K562 (cell line): ENCODE data around the gene FANCC. TPM values are rescaled to one million over a fixed set of nuclear protein-coding genes. Genes with fewer than 3 reads are reported as not detected.

Source experiments
- ATAC-seq: fragments of 200-7000 bp; cut with Tn5 transposase; 3 replicates; pipeline ENCODE4 v1.9.1; 2020; ENCODE audit warnings: moderate library complexity
- BruUV-seq: library from RNA; stranded (reverse); fragments of 400-500 nt; replicated peaks from 2 replicates; lab custom pipeline; 2021; lab: Mats Ljungman, UMichigan
- CTCF ChIA-PET: fragments of 300-600 bp; formaldehyde crosslinking; extraction: SDS; loops from one replicate; lab custom pipeline; 2021; ENCODE audit warnings: low intra/inter-chr PET ratio; lab: Yijun Ruan, JAX
- POLR2A ChIA-PET: fragments of 300-600, 350-650 bp; sonication (Branson Sonifier 250); formaldehyde crosslinking; extraction: SDS; loops from one replicate; lab custom pipeline; 2021; ENCODE audit warnings: antibody characterized with exemption, inconsistent platforms; lab: Yijun Ruan, JAX
- DNase-seq, 4 experiments: peaks; one replicate each; pipeline versions ENCODE4 v3.0.0 to v3.0.0-alpha.2; 2011 to 2018; ENCODE audit warnings: low spot score in 3 of 4, mixed read lengths in 3 of 4; ENCODE audit errors: extremely low read depth in 1 of 4
- FAIRE-seq: peaks from 2 replicates; lab custom pipeline; 2011; peaks lifted over from hg19 to GRCh38; lab: Jason Lieb, UNC
- H2AFZ ChIP-seq: 2 replicates; pipeline ENCODE4 v1.6.0; 2011; ENCODE audit warnings: low read depth, low read length, control low read depth, inconsistent platforms
- H3K27ac ChIP-seq: fragments of 200-600 bp; 3 replicates; pipeline ENCODE4 v1.8.0; 2011; ENCODE audit warnings: low read depth, mild to moderate bottlenecking, control low read depth, inconsistent platforms, low read length, moderate library complexity, mixed read lengths; ENCODE audit errors: extremely low read depth
- H3K27me3 ChIP-seq, 2 experiments: fragments of 300-600 bp in 1 of 2; 2 replicates in 1 of 2; 3 replicates in 1 of 2; pipeline versions ENCODE4 v1.6.0 to v1.8.0; 2011; ENCODE audit warnings: inconsistent platforms in 2 of 2, low read length in 2 of 2, mild to moderate bottlenecking in 1 of 2, mixed read lengths in 1 of 2, moderate library complexity in 1 of 2; ENCODE audit not compliant: control insufficient read depth in 2 of 2, insufficient read depth in 2 of 2
- H3K36me3 ChIP-seq: fragments of 300-600 bp; 3 replicates; pipeline ENCODE4 v1.8.0; 2011; ENCODE audit warnings: mild to moderate bottlenecking, low read length, inconsistent platforms; ENCODE audit not compliant: control insufficient read depth, insufficient read depth
- H3K4me1 ChIP-seq, 2 experiments: fragments of 200-600 bp in 1 of 2; replicated peaks in 1 of 2; 2 replicates in 1 of 2; 3 replicates in 1 of 2; pipeline versions ENCODE4 v1.5.1 to v1.8.0; 2011; ENCODE audit warnings: inconsistent platforms in 2 of 2, low read length in 2 of 2, mild to moderate bottlenecking in 1 of 2, mixed read lengths in 1 of 2, moderate library complexity in 1 of 2; ENCODE audit not compliant: control insufficient read depth in 2 of 2, insufficient read depth in 2 of 2
- H3K4me2 ChIP-seq: 2 replicates; pipeline ENCODE4 v1.6.1; 2011; ENCODE audit warnings: low read length, control low read depth, inconsistent platforms, mixed read lengths; ENCODE audit not compliant: insufficient read depth
- H3K4me3 ChIP-seq: fragments of 200-600 bp; sonication (generic), shearing (Covaris generic); 2 replicates; pipeline ENCODE4 v1.5.1; 2016; ENCODE audit warnings: control low read depth, inconsistent platforms
- H3K79me2 ChIP-seq: fragments of 200-600 bp; 3 replicates; pipeline ENCODE4 v1.8.0; 2011; ENCODE audit warnings: low read length, inconsistent platforms; ENCODE audit not compliant: control insufficient read depth, insufficient read depth
- H3K9ac ChIP-seq, 2 experiments: 2 replicates each; pipeline versions ENCODE4 v1.6.0 to v1.6.1; 2011; ENCODE audit warnings: low read depth in 2 of 2, low read length in 2 of 2, control low read depth in 1 of 2, inconsistent platforms in 1 of 2, mild to moderate bottlenecking in 1 of 2, mixed read lengths in 1 of 2; ENCODE audit not compliant: insufficient read depth in 1 of 2
- H3K9me1 ChIP-seq: one replicate; pipeline ENCODE4 v1.6.0; 2011; ENCODE audit warnings: inconsistent platforms, mild to moderate bottlenecking, low read length, moderate library complexity; ENCODE audit not compliant: control insufficient read depth, insufficient read depth
- H3K9me3 ChIP-seq: replicated peaks from 2 replicates; pipeline ENCODE4 v1.5.1; 2011; ENCODE audit warnings: low read depth, low read length, inconsistent platforms; ENCODE audit not compliant: control insufficient read depth, insufficient read depth
- H4K20me1 ChIP-seq: replicated peaks from 2 replicates; pipeline ENCODE4 v1.6.1; 2011; ENCODE audit warnings: low read length, inconsistent platforms, mixed read lengths; ENCODE audit not compliant: control insufficient read depth, insufficient read depth
- ARNT ChIP-seq, 2 experiments: fragments of 450-650 bp; IDR thresholded peaks; 2 replicates each; pipeline ENCODE4 v1.6.1; 2016; ENCODE audit warnings: mild to moderate bottlenecking in 1 of 2
- ATF3 ChIP-seq, 2 experiments: fragments of 450-650 bp in 1 of 2; sonication (generic) in 1 of 2; formaldehyde crosslinking in 1 of 2; IDR thresholded peaks in 1 of 2; conservative IDR thresholded peaks in 1 of 2; 2 replicates each; pipeline versions ENCODE4 v1.6.1 to v1.8.1; 2016 to 2023; ENCODE audit warnings: mild to moderate bottlenecking in 2 of 2, moderate library complexity in 2 of 2, inconsistent platforms in 1 of 2, missing genetic modification reagents in 1 of 2
- ATF7 ChIP-seq: fragments of 450-650 bp; IDR thresholded peaks from 2 replicates; pipeline ENCODE4 v1.7.1; 2014; ENCODE audit warnings: mild to moderate bottlenecking, moderate library complexity
- BHLHE40 ChIP-seq: IDR thresholded peaks from 2 replicates; pipeline ENCODE4 v1.6.1; 2011; ENCODE audit warnings: low read length, improper control_type of control experiment
- CEBPG ChIP-seq, 3 experiments: fragments of 200-800 bp in 1 of 3; sonication (Bioruptor generic) in 1 of 3; sonication (generic) in 1 of 3; formaldehyde crosslinking in 1 of 3; IDR thresholded peaks in 2 of 3; conservative IDR thresholded peaks in 1 of 3; 2 replicates each; pipeline versions ENCODE4 v1.6.1 to v1.8.0; 2016 to 2022; ENCODE audit warnings: missing compliant biosample characterization in 2 of 3, missing genetic modification characterization in 2 of 3, mild to moderate bottlenecking in 1 of 3, missing genetic modification reagents in 1 of 3
- CTBP1 ChIP-seq: fragments of 450-650 bp; IDR thresholded peaks from 2 replicates; pipeline ENCODE4 v1.6.1; 2016; ENCODE audit warnings: borderline replicate concordance
- CTCFL ChIP-seq: IDR thresholded peaks from 2 replicates; pipeline ENCODE4 v1.6.1; 2011; ENCODE audit warnings: borderline replicate concordance, low read depth, mild to moderate bottlenecking, moderate library complexity, low read length; ENCODE audit not compliant: insufficient read depth, poor library complexity, severe bottlenecking
- JUND ChIP-seq, 2 experiments: IDR thresholded peaks; 2 replicates in 1 of 2; 3 replicates in 1 of 2; pipeline ENCODE4 v1.6.1; 2011; ENCODE audit warnings: borderline replicate concordance in 2 of 2, low read depth in 2 of 2, low read length in 2 of 2, improper control_type of control experiment in 1 of 2, missing biosample characterization in 1 of 2, missing genetic modification characterization in 1 of 2, missing genetic modification reagents in 1 of 2
- PTTG1 ChIP-seq: fragments of 450-650 bp; IDR thresholded peaks from 2 replicates; pipeline ENCODE4 v1.6.1; 2016; ENCODE audit warnings: low read depth, mild to moderate bottlenecking, missing genetic modification characterization, missing compliant biosample characterization
- TEAD4 ChIP-seq, 2 experiments: sonication (generic) in 1 of 2; formaldehyde crosslinking in 1 of 2; IDR thresholded peaks; 2 replicates each; pipeline versions ENCODE4 v1.6.1 to v1.8.0; 2012 to 2022; ENCODE audit warnings: borderline replicate concordance in 1 of 2, inconsistent platforms in 1 of 2, low read length in 1 of 2, mild to moderate bottlenecking in 1 of 2, missing genetic modification reagents in 1 of 2
- ZNF311 ChIP-seq: fragments of 250-450 bp; sonication (Bioruptor Pico); IDR thresholded peaks from 2 replicates; pipeline ENCODE4 v1.4.0; 2020; ENCODE audit warnings: mild to moderate bottlenecking, moderate library complexity
- WGBS: fragments of 100-300 bp; shearing (Covaris generic); methylation state at CpG from one replicate; pipeline ENCODE4 v1.1.6; 2016; ENCODE audit warnings: low coverage, mixed read lengths; ENCODE audit not compliant: insufficient coverage; ENCODE audit errors: missing lambda C conversion rate; 5-methylcytosine and 5-hydroxymethylcytosine counted together
- in situ Hi-C: fragments of 300-500 bp; cut with MboI; formaldehyde crosslinking; loops from 4 replicates; pipeline ENCODE4 v1.15.0; 2018; ENCODE audit warnings: inconsistent platforms, mixed read lengths
- intact Hi-C: fragments of 100-400 bp; cut with micrococcal nuclease; formaldehyde crosslinking; loops from 2 replicates; pipeline ENCODE4 v1.14.2; 2022
- polyA plus RNA-seq, 8 experiments: library from polyadenylated mRNA; depleted of rRNA in 4 of 8; stranded (reverse) in 5 of 8; unstranded in 3 of 8; fragments of >200 nt; fragmentation: Nextera tagmentation in 2 of 8; fragmentation: Illumina TruSeq in 1 of 8; extraction: Ambion mirVana in 2 of 8; extraction: Trizol in 1 of 8; gene quantifications; 2 replicates each; pipeline versions ENCODE4 v1.2.1 to v1.2.3, GENCODE V29; 2011 to 2014; ENCODE audit warnings: inconsistent platforms in 1 of 8, missing spikeins in 1 of 8
- total RNA-seq, 7 experiments: library from RNA; depleted of rRNA in 6 of 7; stranded (reverse); fragments of >200 nt in 6 of 7; fragmentation: Illumina TruSeq in 2 of 7; extraction: Trizol in 2 of 7; gene quantifications; 2 replicates each; pipeline versions ENCODE4 v1.2.1 to v1.2.3, GENCODE V29; 2011 to 2021; ENCODE audit warnings: low replicate concordance in 1 of 7
- TF ChIP-seq, protein P1 (sequence below): fragments of 450-650 bp; formaldehyde crosslinking; IDR thresholded peaks from 2 replicates; pipeline ENCODE4 v1.4.0; 2022; ENCODE audit warnings: mild to moderate bottlenecking, moderate library complexity

The FANCC gene
- total and polyA plus RNA-seq, 9 of the 15 experiments (the other 6 are each of a cell fraction or from before 2014, with no cell fraction given), result 4.6 to 18.4 (median 14.2) TPM

- ChIA-PET CTCF (interaction anchor here (2.9 kb wide), 1 partner anchor 451 kb away, joined by 14 read pairs; no protein-coding TSS in a partner anchor), POLR2A (interaction anchor here (0.8 kb wide), 1 partner anchor 28 kb away, joined by 3 read pairs; no protein-coding TSS in a partner anchor)
- Histone ChIP-seq H3K4me2 (no peak overlapping the region), H3K4me1 (peaks cover 0 to 1% of the 10 kb centered on the region in 2 experiments; a peak in 1 of 5 replicates), H4K20me1 (no peaks in the 10 kb centered on the region), H3K27me3 (no peaks in the 10 kb centered on the region), H3K9me1 (no peaks in the 10 kb centered on the region), H3K4me3 (no peak overlapping the region), H3K27ac (no peak overlapping the region), H3K36me3 (no peaks in the 10 kb centered on the region), H3K79me2 (no peaks in the 10 kb centered on the region), H2AFZ (no peak overlapping the region), H3K9ac (no peak overlapping the region), H3K9me3 (no peaks in the 10 kb centered on the region)
- 51% methylated on average over 17 of the region's 17 CpGs for WGBS
- intact Hi-C loops (loop anchor here (5.0 kb wide), 1 partner anchor 135 kb away; no protein-coding TSS in a partner anchor), in situ Hi-C loops (no loop called here)
- ATAC-seq (no peak; the same call in 2 of the 3 replicates), DNase-seq (no peak), FAIRE-seq (no peak)
- BruUV-seq, result no TSS peak
- no peak for TF ChIP-seq PTTG1 (tag)
- TF ChIP-seq CTBP1, result peak; percentile 44; the same call in 1 of the 2 replicates
- TF ChIP-seq ARNT (IDR thresholded peaks at IDR 0.05), result no peak
- TF ChIP-seq TEAD4 (IDR thresholded peaks at IDR 0.05; ENCODE audit: low read length), result no peak
- no peak for TF ChIP-seq TEAD4 (CRISPR knock-in tag; IDR thresholded peaks at IDR 0.05; ENCODE audit: borderline replicate concordance)
- no peak for TF ChIP-seq CTCFL
- TF ChIP-seq ZNF311, result no peak
- peak; percentile 57; the same call in 1 of the 2 replicates for TF ChIP-seq ATF7
- TF ChIP-seq ATF3 (IDR thresholded peaks at IDR 0.05), result peak; percentile 69; the same call in 1 of the 2 replicates
- no peak for TF ChIP-seq ATF3 (CRISPR knock-in tag; conservative IDR thresholded peaks at IDR 0.05)
- peak; percentile 17; the same call in 1 of the 2 replicates for TF ChIP-seq BHLHE40
- TF ChIP-seq, protein P1, sequence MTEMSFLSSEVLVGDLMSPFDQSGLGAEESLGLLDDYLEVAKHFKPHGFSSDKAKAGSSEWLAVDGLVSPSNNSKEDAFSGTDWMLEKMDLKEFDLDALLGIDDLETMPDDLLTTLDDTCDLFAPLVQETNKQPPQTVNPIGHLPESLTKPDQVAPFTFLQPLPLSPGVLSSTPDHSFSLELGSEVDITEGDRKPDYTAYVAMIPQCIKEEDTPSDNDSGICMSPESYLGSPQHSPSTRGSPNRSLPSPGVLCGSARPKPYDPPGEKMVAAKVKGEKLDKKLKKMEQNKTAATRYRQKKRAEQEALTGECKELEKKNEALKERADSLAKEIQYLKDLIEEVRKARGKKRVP (CRISPR knock-in tag), result peak; percentile 32; the same call in 1 of the 2 replicates
- TF ChIP-seq JUND (IDR thresholded peaks at IDR 0.05; ENCODE audit: borderline replicate concordance, low read depth, low read length), result peak; percentile 44; the same call in 1 of the 2 replicates
- no peak for TF ChIP-seq JUND (tag; IDR thresholded peaks at IDR 0.05; ENCODE audit: borderline replicate concordance, low read depth, low read length)
- no peak for TF ChIP-seq CEBPG (CRISPR knock-in tag; IDR thresholded peaks at IDR 0.05)
- TF ChIP-seq CEBPG (tag; conservative IDR thresholded peaks at IDR 0.05 in 1 of 2, IDR thresholded peaks at IDR 0.05 in 1 of 2), result peak; percentile 59 to 73
These were observed 184.9 kb downstream of the FANCC start for GRCh38 chr9:95132366-95133324.
